ENCODE data around the gene CCDC78.
"Not testable (repeated sequence)": the region's sequence is repeated elsewhere in the genome, so short reads cannot be mapped to it uniquely, and the experiment has no call there.

Gene CCDC78

GRCh38 chr16:752007-752312 lies 25.7 kb upstream of the CCDC78 start:
- H3K36me3 ChIP-seq: no peaks in the 10 kb centered on the region
- no peaks in the 10 kb centered on the region for H4K20me1 ChIP-seq
- H3K27ac ChIP-seq: no peak overlapping the region; a peak in 1 of 22 replicates
- peak overlapping the region in 1 of 11 experiments; percentile 15; a peak in 2 of 22 replicates for H3K9ac ChIP-seq
- peaks cover 12 to 50% (median 20%) of the 10 kb centered on the region in 10 experiments for H3K4me1 ChIP-seq
- no peak overlapping the region for H3K4me3 ChIP-seq
- peak overlapping the region in 3 of 11 experiments; percentile 15 to 48 (median 37); a peak in 5 of 22 replicates for H3K4me2 ChIP-seq
- TF ChIP-seq Cebpa-rat (IDR thresholded peaks at IDR 0.05): no peak
- H3K27me3 ChIP-seq: no peaks in the 10 kb centered on the region
- peaks cover 0 to 5% (median 0%) of the 10 kb centered on the region in 11 experiments; a peak in 2 of 22 replicates for H3K9me3 ChIP-seq (replicated peaks in 1 of 11)

DNA sequence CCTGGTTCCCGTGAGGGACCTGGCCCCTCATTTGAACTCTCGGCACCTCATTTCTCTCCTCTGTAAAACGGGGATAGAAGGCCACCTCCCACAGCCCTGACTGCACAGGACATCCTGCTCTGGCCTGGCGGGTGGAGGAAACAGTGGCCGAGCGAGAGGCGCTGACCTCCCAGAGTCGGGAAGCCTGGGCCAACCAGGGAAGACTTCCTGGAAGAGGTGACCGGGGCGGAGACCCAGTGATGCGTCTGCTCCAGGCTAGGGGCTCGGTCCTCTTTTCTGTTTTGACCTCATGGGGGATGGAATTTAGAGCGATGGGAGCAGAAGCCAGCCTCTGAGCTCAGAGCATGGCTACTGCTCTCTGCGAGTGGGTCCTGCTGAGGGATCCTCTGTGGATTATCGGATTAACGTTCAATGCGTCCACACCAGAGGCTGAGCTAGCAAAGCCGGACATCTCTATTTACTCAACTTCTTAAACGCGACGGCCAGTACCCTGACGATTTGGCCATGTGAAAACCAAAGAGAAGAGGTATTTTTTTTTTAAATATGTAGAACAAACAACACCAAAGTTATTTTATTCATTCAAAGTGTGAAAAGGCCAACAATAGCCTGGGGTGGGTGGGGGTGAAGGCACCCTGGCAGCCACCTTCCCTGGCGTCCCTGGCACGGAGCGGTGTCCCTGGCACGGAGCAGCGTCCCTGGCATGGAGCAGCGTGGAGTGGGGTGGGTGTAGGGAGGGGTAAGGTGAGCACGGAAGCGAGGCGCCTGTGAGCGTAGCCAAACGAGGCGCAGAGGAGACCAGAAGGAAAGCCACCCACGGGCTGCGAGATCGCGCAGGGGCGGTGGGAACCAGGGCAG lies 25.1 kb upstream of the CCDC78 start:
- Histone ChIP-seq H4K20me1 (no peaks in the 10 kb centered on the region), H3K4me3 (no peak overlapping the region), H3K4me1 (peaks cover 7 to 44% (median 14%) of the 10 kb centered on the region in 10 experiments; a peak in 18 of 20 replicates), H3K9me3 (replicated peaks in 1 of 11) (peaks cover 0 to 3% (median 0%) of the 10 kb centered on the region in 11 experiments; a peak in 2 of 22 replicates), H3K27me3 (no peaks in the 10 kb centered on the region), H3K36me3 (no peaks in the 10 kb centered on the region), H3K9ac (no peak overlapping the region; a peak in 1 of 22 replicates), H3K27ac (no peak overlapping the region), H3K4me2 (peak overlapping the region in 2 of 11 experiments; percentile 37 to 48; a peak in 3 of 22 replicates)
- TF ChIP-seq Cebpa-rat (IDR thresholded peaks at IDR 0.05): no peak

- no peak overlapping the region for H3K4me2 ChIP-seq
- peaks cover 6 to 39% (median 13%) of the 10 kb centered on the region in 10 experiments; a peak in 17 of 20 replicates for H3K4me1 ChIP-seq
- no peaks in the 10 kb centered on the region for H3K27me3 ChIP-seq
- H3K9ac ChIP-seq: no peak overlapping the region
- no peak overlapping the region for H3K27ac ChIP-seq
- no peaks in the 10 kb centered on the region for H3K9me3 ChIP-seq (replicated peaks in 1 of 11)
- no peaks in the 10 kb centered on the region for H3K36me3 ChIP-seq
- no peak overlapping the region for H3K4me3 ChIP-seq
- no peak for TF ChIP-seq Cebpa-rat (IDR thresholded peaks at IDR 0.05)
- no peaks in the 10 kb centered on the region for H4K20me1 ChIP-seq
Measured at GRCh38 chr16:750485-750884, 24.2 kb upstream of the CCDC78 start.

DNA sequence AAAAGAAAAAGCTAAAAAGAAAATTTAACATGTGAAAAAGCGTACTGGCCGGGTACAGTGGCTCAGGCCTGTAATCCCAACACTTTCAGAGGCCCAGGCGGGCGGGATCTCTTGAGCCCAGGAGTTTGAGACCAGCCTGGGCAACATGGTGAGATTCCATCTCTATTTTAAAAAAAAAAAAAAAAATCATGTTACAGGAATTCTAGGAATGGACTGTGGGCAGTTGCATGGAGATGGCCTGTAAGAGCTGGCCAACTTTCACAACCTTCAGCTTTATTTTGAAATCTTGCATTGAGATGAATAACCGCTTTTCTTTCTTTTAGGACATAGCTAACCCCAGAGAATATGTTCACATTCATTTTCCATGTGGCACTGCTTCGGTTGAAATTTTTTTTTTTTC lies 22.8 kb upstream of the CCDC78 start:
- Histone ChIP-seq H3K27ac (no peak overlapping the region), H3K36me3 (no peaks in the 10 kb centered on the region), H3K9ac (no peak overlapping the region), H3K4me2 (no peak overlapping the region), H4K20me1 (no peaks in the 10 kb centered on the region), H3K4me1 (peaks cover 0 to 24% (median 3%) of the 10 kb centered on the region in 10 experiments; a peak in 10 of 20 replicates), H3K9me3 (replicated peaks in 1 of 11) (no peaks in the 10 kb centered on the region), H3K27me3 (no peaks in the 10 kb centered on the region), H3K4me3 (no peak overlapping the region)
- no peak for TF ChIP-seq Cebpa-rat (IDR thresholded peaks at IDR 0.05)

DNA sequence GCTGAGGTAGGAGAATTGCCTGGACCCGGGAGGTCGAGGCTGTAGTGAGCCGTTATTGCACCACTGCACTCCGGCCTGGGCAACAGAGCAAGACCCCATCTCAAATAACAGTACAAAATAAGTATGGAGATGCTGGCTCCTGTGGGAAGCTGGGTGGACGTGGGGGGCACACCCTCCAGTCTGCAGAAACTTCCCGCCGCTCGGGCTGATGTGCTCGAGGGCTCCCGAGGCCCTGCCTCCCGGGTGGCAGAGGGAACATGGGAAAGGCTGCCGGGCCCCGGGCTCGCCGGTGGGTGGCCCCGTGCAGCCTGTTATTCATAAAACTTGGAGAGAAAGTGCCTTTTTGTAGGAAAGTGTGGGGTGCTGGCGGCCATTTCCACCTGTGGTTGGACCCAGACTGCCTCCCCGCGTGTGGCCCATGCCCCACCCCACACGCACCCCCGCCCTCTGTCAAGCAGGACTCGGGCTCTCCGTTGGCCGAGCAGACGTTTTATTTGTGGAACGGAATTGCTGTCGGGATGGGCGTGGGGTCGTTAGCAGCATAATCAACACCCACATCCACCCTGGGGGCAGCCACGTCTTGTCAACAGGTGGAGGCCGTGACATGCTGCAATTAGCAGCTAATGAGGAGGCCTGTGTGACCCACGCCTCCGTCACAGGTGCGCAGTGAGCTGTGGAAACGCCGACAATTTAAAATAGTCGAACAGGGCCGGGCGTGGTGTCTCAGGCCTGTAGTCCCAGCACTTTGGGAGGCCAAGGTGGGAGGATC lies 21.9 kb upstream of the CCDC78 start:
- Histone ChIP-seq H3K27me3 (no peaks in the 10 kb centered on the region), H3K36me3 (no peaks in the 10 kb centered on the region), H3K9ac (no peak overlapping the region), H3K4me2 (no peak overlapping the region), H3K27ac (no peak overlapping the region), H4K20me1 (no peaks in the 10 kb centered on the region), H3K4me3 (no peak overlapping the region), H3K4me1 (peaks cover 0 to 15% (median 0%) of the 10 kb centered on the region in 10 experiments; a peak in 8 of 20 replicates), H3K9me3 (replicated peaks in 1 of 11) (no peaks in the 10 kb centered on the region)
- no peak for TF ChIP-seq Cebpa-rat (IDR thresholded peaks at IDR 0.05)

- Histone ChIP-seq H3K36me3 (no peaks in the 10 kb centered on the region), H3K27ac (no peak overlapping the region), H4K20me1 (no peaks in the 10 kb centered on the region), H3K4me2 (no peak overlapping the region), H3K9ac (no peak overlapping the region), H3K27me3 (no peaks in the 10 kb centered on the region), H3K4me1 (peaks cover 0 to 10% (median 2%) of the 10 kb centered on the region in 10 experiments; a peak in 9 of 20 replicates), H3K4me3 (no peak overlapping the region), H3K9me3 (replicated peaks in 1 of 11) (no peaks in the 10 kb centered on the region)
- no peak for TF ChIP-seq Cebpa-rat (IDR thresholded peaks at IDR 0.05)
Measured at GRCh38 chr16:746637-747036, 20.4 kb upstream of the CCDC78 start.

DNA sequence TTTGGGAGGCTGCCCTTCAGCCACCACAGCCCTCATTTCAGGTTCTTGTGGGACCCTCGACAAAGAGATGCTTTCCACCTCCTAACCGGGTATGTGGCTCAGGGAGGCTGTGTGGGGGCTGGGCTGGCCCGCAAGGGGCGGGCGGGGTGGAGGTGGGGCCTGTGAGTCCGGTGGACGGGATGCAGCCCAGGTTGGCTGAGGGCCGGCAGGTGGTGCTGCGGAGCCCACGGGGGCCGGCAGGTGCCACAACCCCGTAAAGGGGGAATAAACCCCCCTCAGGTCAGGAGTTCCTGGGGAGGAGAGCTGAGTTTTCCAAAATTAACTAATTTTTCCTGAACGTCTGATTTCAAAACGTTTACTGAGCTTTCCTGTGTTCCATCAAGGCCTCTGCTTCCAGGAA lies 19.5 kb upstream of the CCDC78 start:
- Histone ChIP-seq H3K4me2 (no peak overlapping the region), H4K20me1 (no peaks in the 10 kb centered on the region)

DNA sequence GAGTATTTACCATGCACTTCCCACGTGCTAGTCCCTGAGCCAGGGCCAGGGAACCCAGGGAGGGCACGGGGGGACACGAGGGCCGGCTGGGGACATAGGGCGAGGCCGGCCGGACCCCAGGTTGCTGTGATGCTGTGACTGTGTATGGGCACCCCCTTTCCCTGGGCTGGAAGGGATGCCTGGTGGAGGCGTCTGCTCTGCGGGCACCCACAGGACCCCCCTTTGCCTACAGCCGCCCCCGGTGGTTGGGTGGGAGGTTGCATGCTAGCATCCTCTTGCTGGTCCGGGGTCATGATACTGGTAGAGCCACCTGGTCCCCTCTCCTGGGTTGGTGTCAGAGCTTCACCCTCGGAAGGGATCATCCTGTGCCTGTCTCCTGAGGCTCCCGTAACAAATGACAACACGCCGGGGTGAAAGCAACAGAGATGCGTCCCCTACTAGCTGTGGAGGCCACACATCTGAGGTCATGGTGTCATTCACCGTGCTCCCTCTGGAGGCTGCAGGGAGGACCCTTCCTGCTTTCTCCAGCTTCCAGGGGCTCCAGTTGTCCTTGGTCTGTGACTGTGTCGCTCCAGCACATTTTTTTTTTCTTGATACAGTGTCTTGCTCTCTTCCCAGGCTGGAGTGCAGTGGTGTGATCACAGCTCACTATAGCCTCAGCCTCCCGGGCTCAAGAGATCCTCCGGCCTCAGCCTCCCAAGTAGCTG lies 17.7 kb upstream of the CCDC78 start:
- no peak overlapping the region for H3K9ac ChIP-seq
- 0 out of 22 replicates have a peak, but pooled peaks cover 0 to 5% (median 0%) of the 10 kb centered on the region in 11 experiments for H3K36me3 ChIP-seq
- H3K27ac ChIP-seq: no peak overlapping the region
- no peaks in the 10 kb centered on the region for H3K27me3 ChIP-seq
- H3K4me1 ChIP-seq: peaks cover 12 to 30% (median 22%) of the 10 kb centered on the region in 10 experiments
- H3K4me2 ChIP-seq: no peak overlapping the region
- H3K4me3 ChIP-seq: no peak overlapping the region
- H4K20me1 ChIP-seq: peaks cover 0 to 6% (median 0%) of the 10 kb centered on the region in 11 experiments; a peak in 2 of 22 replicates
- no peak for TF ChIP-seq Cebpa-rat (IDR thresholded peaks at IDR 0.05)
- H3K9me3 ChIP-seq (replicated peaks in 1 of 11): no peaks in the 10 kb centered on the region

More for the DNA sequence above, 19.5 kb upstream of the CCDC78 start:
- no peak for TF ChIP-seq Cebpa-rat (IDR thresholded peaks at IDR 0.05)
- Histone ChIP-seq H3K27me3 (no peaks in the 10 kb centered on the region), H3K4me1 (peaks cover 0 to 15% (median 7%) of the 10 kb centered on the region in 10 experiments; a peak in 16 of 20 replicates), H3K27ac (no peak overlapping the region), H3K4me3 (no peak overlapping the region), H3K9ac (no peak overlapping the region), H3K9me3 (replicated peaks in 1 of 11) (no peaks in the 10 kb centered on the region), H3K36me3 (no peaks in the 10 kb centered on the region)

DNA sequence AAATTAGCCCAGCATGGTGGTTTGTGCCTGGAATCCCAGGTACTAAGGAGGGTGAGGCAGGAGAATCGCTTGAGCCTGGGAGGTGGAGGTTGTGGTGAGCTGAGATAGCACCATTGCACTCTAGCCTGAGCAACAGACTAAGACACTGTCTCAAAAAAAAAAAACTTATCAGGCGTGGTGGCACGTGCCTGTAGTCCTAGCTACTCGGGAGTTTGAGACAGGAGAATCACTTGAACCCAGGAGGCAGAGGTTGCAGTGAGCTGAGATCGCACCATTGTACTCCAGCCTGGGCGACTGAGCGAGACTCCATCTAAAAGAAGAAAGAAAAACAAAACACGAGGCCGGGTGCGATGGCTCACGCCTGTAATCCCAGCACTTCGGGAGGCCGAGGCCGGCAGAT lies 16.7 kb upstream of the CCDC78 start:
- H3K4me3 ChIP-seq; H3K27me3 ChIP-seq; H3K27ac ChIP-seq; H3K9ac ChIP-seq; H3K36me3 ChIP-seq; H4K20me1 ChIP-seq; H3K9me3 ChIP-seq (replicated peaks in 1 of 11); H3K4me2 ChIP-seq: not testable (repeated sequence)
- H3K4me1 ChIP-seq: peaks cover 20 to 40% (median 32%) of the 10 kb centered on the region in 10 experiments
